Fibroblast of upper back skin (primary cell): ENCODE results near the gene FARP2.
"Not testable (repeated sequence)": the region's sequence is repeated elsewhere in the genome, so short reads cannot be mapped to it uniquely, and the experiment has no call there.

Source experiments
- DNase-seq: peaks from one replicate; pipeline ENCODE4 v3.0.0-alpha.2; 2013

The FARP2 gene

DNA sequence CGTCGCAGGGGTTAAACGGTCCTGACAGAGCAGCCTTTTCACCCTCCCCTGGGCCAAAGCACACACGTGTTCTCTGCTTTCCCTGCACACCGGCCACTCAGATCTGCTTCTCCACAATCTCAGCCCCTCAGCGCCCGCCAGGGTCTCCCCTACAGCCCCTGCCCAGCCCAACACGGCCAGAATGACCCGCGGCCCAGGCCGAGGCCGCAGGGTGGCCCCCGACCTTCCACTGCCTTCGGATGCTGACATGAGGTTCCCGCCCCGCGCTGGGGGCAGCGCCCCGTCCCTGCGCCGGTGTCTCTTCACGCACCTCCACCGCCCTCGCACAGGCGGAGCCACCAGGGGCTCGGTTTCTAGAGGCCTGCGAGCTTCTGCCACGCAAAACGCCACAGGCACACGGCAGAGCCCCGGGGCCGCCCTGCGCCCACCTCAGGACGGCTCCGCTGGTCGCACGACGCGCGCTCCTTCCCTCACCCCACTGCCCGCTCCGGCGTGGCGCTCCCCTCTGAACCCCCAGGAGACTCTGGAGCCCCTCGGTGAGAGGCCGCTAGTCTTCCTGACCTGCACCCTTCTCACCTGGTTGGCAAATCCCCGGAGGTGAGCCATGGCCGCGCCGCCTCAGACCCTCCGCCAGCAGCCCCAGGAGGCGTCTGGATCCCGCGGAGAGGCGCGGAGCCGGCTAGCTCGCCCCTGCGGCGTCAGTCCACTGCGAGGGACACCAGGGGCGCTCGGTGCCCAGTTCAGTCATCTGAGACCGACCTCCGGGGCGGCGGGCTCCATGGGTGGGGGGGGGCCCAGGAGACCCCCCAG lies 151.6 kb downstream of the FARP2 start:
- peak; percentile 31 for DNase-seq

GRCh38 chr2:241508240-241509154 lies 152.4 kb downstream of the FARP2 start, which contains the start of gene STK25:
TSS of gene STK25 (minus strand) at chr2:241508584. CDS start at chr2:241508035, 549 bp downstream.
- DNase-seq, result peak; percentile 98

GRCh38 chr2:241509155-241509784 lies 153.2 kb downstream of the FARP2 start:
- no peak for DNase-seq

DNA sequence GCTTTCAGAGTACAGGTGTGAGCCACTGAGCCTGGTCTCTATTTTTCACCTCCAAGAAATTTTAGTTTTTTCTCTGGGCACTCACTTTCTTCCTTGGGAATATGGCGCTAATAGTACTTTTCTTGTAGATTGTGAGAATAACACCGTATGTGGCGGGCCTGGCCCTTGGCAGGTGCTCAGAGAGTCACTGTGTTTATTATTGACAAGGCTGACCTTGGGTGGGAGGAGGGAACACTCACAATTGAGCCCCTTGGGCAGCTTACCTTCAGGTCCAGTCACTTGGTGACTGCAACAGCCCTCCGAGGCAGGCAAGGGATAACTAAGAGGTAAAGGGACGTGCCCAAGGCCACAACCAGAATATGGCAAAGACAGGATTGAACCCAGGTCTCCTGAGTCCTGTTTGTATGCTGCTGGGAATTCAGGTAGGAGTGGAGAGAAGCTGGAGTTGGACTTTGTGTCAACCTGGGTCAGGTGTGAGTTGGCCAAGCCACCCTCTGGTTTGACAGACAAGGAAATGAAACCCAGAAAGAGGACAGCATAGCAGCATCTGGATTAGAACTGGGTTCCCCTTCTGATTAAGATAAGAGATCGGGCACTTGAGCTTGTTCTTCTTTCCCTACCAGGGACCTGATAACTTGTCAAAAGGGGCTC lies 155.1 kb downstream of the FARP2 start:
- DNase-seq, result no peak

DNA sequence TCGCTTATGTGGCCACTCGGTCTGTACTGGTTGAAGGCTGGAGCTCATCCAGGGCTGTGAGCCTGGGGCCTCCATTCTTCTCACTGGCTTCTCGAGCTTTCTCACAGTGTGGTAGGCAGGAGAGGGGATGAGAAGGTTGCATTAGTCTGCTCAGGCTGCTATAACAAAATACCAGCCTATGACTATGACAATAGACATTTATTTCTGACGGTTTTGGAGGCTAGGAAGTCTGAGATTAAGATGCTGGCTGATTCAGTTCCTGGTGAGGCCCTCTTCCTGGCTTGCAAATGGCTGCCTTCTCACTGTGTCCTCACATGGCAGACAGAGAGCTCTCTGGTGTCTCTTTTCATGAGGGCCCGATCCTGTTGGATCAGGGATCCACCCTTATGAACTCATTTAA lies 158.5 kb downstream of the FARP2 start:
- DNase-seq, result no peak

GRCh38 chr2:241514986-241515737 lies 159.1 kb downstream of the FARP2 start:
- DNase-seq, result no peak

DNA sequence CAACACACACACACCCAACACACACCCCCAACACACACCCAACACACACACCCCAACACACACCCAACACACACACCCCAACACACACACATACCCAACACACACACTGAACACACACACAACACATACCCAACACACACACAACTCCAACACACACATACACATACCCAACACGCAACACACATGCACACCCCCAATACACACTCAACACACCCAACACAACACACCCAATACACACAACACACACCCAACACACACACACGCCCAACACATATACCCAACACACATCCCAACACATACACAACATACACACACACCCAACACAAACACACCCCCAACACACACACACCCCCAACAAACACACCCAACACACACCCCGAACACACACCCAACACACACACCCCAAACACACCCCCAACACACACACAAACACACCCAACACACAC lies 160.5 kb downstream of the FARP2 start:
- DNase-seq, result no peak

- DNase-seq, result no peak
These were observed 161.2 kb downstream of the FARP2 start for GRCh38 chr2:241517297-241517696.

DNA sequence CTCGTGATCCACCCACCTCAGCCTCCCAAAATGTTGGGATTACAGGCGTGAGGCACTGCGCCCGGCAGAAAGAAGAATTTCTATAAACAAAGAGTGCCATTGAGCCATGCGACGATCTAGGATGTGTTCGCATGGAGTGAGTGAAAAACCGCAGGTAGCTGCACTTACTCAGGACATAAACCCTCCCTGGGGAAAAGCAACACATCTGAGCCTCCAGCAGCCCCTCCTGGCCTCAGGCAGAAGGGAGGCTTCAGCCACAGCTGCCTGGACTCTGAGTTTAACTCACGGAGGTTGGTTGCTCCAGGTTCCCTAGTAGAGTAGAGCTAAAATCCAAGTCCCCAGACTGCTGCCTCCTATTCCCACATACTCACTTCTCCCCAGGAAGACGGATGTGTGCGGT lies 163.6 kb downstream of the FARP2 start:
- DNase-seq, result no peak

DNA sequence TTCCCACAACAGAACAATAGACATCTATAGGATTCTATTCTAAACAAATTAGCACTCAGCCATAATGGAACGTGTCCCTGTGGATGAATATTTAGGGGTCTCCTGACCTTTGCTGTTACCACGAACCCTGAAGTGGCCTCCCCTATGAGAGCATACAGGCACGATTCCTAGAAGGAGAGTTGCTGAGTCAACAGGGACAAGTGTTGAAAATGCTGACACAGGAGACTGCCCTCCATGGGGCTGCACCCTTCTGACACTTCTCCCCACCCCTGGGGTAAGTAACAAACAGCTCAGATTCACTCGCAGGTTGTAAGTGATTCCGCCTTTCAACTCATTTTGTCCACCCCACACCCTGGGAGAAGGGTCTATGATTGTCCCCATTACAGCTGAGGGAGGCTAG lies 166.4 kb downstream of the FARP2 start:
- DNase-seq, result no peak

- DNase-seq, result not testable (repeated sequence)
These were observed 170.0 kb downstream of the FARP2 start for GRCh38 chr2:241525818-241526780.

- DNase-seq, result no peak
These were observed 174.5 kb downstream of the FARP2 start for GRCh38 chr2:241530571-241530970.

GRCh38 chr2:241531161-241531722 lies 175.2 kb downstream of the FARP2 start:
- no peak for DNase-seq

- DNase-seq, result no peak
These were observed 176.1 kb downstream of the FARP2 start for GRCh38 chr2:241532168-241532567.

DNA sequence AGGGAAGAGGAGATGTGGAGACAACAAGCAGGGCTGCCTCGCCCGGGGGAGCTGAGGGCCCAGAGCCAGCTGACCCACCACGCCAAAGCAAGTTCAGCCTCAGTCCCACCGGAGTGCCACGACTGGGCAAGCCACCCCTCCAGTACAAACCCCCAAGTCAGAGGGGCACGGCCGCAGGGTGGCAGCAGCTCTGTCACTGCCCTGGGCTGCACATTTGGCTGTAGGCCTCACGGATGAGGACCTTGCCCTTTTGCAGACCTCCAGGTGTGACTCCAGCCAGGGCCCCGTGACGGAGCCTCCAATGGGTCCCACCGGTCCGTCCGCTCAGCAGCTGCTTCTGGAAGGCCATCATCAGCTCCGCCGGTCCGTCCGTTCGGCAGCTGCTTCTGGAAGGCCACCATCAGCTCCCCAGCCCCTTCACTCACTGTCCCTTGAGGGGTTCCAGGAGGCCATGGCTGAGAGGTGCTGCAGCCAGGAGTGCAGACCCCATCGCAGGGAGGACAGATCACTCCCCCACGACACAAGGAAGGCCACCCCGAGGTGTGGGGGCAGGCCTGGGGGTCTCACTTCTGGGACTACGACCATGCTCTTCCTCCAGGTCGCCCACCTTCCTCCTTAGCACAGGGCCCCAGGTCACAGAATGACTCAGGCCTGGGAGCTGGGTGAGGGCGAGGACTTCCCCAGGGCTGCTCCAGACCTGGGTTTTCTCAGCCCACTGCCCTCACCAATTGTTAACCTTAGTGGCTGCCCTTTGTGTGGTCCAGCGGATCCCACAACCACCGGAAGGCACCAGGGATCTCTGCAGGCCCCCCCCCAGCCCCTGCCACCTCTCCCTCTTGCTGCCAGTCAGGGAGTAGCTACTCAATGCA lies 176.9 kb downstream of the FARP2 start:
- no peak for DNase-seq

GRCh38 chr2:241534293-241534692 lies 178.2 kb downstream of the FARP2 start:
- DNase-seq, result no peak

DNA sequence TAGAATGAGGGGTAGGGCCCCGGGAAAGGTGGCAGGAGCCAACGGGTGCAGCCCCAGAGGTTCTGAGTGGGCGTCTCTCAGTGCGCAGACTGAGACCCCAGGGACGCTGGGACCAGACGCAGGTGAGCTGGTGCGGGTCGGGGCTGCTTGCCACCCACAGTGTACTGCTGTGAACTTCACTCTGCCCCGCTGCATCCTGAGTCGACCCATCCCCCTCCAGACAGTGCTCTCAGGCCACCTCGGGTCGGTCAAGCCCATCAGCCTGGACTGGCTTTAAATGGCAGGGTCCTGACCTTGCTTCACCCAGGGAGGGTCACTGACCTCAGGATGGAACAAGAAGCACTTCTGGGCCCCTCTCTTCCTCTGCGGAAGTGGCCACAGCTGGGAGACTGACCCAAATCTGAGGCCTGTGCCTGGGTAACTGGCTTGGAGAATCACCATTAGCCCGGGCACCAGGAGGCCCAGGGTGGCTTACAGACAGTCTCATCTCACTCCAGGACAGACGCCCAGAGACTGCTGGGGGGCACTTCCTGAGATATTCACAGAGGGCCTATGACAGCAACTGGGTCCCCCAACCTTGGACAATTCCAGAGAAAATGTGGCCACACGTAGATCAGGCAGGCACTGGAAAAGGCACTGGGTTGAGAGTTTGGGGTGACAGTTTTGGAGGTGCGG lies 178.8 kb downstream of the FARP2 start:
- DNase-seq, result no peak

GRCh38 chr2:241535871-241536655 lies 180.0 kb downstream of the FARP2 start:
- no peak for DNase-seq
